GM18498 (cell line): ENCODE results near the gene ADGRG1.
"Not testable (repeated sequence)": the region's sequence is repeated elsewhere in the genome, so short reads cannot be mapped to it uniquely, and the experiment has no call there.

Source experiments
- ATAC-seq: cut with Tn5 transposase; IDR thresholded peaks from one replicate; pipeline ENCODE4 v1.9.1; 2021; ENCODE audit warnings: mild to moderate bottlenecking, moderate library complexity; ENCODE audit not compliant: unreplicated experiment

Gene ADGRG1

DNA sequence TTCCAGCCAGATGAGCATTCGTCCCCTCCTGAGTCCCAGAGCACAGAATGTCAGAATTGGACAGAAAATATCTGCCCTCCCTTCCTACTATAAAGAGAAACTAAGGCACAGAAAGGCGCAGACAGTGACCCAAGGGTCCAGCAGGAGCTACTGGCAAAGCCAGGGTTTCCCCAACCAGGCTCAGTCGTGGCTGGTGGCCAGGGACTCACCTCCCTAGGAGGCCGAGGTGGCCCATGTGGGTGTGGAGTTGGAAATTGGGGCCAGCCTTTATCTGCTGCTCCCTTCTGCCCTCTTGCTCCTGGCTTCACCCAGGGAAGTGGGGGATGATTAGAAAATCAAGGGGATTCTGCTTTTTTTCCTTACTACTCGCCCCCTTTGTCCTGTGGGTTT is 67.2 kb downstream of the ADGRG1 start:
- no peak for ATAC-seq

DNA sequence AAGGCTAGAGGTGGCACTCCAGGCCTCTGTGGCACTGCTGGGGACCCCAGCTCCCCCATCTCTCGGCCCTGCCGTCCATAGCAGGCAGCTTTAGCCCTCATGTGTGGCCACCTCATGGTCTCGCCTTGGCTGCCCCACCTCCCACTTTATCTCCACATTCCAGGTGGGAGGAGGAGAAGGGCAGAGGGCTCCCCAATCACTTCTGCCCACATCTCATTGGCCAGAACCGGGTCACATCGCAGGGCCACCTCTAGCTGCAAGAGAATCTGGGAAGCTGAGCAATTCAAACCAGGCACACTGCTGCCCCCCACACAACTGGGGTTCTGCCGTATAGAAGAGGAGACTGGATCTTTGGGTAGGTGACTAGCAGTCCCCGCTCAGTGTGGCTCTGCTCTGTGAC is 67.8 kb downstream of the ADGRG1 start:
- no peak for ATAC-seq

DNA sequence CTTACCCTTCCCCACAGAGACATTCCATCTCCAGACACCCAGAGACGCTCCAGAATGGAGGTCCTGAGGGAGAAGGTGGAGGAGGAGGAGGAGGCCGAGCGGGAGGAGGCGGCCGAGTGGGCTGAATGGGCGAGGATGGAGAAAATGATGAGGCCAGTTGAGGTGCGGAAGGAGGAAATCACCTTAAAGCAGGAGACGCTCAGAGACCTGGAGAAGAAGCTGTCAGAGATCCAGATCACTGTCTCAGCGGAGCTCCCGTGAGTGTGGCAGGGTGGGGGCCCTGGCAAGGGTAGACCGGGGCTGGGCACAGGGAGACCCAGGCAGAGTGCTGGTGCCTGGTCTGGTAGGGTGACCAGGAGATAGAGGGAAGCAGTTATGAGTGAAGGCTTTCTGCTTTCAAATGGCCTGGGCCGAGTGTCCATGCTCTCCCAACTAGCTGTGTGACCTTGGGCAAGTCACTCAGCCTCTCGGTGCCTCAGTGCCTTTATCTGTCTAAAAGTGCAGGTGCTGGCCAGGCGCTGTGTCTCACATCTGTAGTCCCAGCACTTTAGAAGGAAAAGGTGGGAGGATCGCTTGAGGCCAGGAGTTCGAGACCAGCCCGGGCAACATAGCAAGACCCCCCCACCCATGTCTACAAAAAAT is 69.6 kb downstream of the ADGRG1 start:
- ATAC-seq: no peak

DNA sequence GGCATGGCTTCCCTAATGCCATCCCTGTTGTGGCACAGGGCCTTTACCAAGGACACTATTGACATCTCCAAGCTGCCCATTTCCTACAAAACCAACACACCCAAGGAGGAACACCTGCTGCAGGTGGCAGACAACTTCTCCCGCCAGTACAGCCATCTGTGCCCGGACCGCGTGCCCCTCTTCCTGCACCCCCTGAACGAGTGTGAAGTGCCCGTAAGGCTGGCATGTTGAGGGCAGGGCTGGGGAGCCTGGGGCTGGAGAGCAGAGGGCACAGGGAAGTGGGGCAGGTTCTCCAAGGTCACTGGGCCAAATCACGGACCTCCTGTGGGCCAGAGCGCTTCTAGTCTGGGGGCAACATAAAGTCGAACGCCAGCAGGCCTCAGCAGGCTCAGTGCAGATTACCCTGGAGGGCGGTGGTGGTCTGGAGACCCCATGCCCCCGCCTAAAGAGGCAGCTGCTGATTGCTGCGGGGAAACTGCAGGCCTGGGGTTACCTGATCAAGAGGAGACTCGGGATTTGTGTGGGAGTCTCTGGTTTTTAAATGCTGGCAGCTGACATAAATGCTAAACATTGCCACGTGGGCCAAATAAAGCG is 70.5 kb downstream of the ADGRG1 start:
- no peak for ATAC-seq

DNA sequence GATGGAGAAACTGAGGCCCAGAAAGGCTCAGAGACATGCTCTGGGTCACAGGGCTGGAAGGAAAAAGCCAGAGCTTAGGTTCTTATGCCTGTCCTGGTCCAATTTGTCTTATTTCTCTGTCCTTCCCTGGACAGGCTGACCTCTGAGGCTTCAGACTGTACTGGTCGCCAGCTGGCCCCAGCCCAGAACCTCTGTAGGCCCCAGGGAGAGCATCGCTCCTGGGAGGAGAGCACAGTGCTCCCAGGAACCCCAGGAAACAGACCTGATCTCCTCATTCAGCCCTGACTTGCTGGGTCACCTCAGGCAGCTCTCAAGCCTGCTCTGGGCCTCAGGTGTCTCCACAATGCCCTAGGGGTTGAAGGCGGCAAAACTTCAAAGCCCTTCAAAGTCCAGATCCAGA is 71.1 kb downstream of the ADGRG1 start:
- no peak for ATAC-seq

DNA sequence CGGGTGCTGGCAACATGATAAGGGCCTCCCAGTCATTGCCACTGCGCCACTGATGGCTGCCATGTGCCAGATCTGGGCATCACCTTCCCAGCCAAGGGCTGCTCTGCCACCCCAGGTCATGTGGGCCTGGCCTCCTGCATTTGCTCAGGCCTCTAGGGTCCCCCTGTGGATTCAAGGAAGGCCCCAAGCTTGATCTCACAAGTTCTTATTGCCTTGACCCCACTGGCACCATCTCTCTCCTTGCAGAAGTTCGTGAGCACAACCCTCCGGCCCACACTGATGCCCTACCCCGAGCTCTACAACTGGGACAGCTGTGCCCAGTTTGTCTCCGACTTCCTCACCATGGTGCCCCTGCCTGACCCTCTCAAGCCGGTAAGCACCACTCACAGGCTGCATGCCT is 71.5 kb downstream of the ADGRG1 start:
- no peak for ATAC-seq

DNA sequence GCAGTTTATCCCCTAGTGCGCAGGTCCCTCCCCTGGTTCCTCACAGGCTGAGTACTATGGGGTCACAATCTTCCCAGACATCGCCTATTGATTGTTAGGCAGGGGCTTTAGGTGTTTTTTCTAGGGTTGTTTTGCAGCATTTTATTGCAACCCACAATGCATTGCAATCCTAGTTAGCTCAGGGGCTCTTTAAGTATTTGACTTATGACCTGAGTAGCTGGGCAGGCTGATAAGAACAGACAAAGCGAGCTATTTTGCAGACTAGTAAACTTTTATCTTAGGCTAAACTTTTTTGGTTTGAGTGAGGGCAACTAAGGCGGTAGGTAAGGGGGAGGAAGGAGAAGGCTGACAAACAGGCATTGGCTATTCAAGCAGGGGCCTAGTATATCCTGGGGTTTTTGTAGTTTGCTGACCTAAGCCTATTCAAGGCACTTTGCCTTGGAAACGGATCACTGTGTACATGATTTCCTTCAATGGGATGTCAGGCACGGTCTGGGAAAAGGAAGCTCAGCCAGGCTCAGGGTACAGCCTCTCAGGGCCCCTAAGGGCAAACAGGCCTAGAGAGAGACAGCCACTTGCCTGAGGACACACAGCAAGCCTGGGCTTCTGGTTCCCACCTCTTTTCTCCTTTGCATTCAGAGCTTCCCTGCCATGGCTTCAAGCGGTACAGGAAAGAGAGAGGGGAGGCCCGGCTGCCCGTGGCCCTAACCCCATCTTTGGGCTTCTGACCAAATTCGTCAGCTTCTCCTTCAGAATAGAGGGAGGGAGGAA is 72.5 kb downstream of the ADGRG1 start:
- no peak for ATAC-seq

DNA sequence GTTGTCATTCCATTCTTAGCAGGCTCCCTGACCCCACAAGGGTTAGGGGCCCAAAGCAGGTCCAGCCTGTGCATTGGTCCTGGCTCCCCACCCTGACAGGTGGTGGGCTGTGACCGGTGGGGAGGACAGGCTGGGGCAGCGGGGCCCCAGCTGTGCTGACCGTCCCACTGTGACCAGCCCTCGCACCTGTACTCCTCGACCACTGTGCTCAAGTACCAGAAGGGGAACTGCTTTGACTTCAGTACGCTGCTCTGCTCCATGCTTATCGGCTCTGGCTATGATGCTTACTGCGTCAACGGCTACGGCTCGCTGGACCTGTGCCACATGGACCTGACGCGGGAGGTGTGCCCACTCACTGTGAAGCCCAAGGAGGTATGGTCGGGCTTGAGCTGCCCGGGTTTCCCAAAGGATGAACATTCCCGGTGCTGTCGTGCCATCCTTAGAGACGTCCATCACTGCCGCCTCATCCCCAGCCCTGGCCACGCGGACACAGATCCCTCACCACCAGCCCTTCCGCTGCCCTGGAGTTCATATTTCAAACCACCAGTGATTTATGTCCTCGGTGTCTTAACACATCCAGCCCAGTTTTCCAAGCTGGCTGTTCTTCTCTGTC is 73.4 kb downstream of the ADGRG1 start:
- ATAC-seq: no peak

DNA sequence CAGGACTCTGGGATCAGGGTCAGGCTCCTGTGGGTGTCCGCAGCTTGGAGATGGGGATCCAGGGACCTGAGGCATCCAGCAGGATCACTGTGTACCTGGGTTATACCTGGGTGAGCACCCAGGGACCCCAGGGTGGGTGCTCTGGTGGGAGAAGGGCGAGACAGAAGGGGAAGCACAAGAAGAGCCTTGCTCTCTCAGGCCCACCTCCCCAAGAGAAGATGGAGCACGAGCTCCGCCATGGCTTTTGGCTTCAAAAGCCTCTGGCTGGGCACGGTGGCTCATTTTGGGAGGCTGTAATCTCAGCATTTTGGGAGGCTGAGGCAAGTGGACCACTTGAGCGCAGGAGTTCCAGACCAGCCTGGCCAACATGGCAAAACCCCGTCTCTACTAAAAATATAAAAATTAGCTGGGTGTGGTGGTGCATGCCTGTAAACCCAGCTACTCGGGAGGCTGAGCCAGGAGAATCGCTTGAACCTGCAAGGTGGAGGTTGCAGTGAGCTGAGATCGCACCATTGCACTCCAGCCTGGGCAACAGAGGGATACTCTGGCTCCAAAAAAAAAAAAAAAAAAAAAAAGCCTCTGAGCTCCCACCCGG is 75.1 kb downstream of the ADGRG1 start:
- no peak for ATAC-seq

DNA sequence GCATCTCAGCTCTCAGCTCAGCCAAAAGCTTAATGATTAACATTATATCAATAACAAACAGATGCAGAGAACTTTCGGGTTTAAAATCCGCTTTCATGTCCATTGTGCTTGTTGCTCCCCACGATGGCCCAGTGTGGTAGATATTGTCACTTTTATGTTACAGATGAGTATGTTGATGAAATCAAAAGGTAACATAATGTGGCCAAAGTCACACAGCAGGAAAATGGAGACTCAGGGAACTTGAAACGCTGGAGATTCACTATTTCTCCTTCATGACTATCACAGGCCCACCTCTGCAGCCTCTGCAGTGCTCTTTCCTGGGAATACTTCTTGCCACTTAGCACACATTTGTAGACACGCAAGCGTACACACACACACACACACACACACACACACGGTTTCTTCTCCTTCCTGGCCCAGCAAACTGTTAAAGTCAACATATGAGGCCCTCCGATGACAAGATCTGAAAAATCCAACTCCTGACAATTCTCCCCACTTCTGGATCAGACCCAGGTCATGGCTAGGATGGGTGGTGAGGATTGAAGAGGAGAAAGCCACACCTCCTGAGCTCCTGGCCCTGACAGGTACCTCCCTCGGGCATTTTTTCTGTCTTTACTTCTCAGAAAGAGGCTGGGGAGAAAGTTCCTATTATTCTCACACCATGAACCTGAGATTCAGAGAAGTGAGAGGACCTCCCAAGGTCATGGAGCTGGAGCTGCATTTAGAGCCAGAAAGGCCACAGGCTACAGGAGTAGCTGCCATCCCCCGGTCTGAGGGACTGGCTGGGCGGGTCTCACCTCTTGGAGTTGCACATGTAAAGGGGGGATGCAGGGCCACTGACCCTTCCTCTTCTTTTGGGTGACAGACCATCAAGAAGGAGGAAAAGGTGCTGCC is 75.8 kb downstream of the ADGRG1 start:
- no peak for ATAC-seq

DNA sequence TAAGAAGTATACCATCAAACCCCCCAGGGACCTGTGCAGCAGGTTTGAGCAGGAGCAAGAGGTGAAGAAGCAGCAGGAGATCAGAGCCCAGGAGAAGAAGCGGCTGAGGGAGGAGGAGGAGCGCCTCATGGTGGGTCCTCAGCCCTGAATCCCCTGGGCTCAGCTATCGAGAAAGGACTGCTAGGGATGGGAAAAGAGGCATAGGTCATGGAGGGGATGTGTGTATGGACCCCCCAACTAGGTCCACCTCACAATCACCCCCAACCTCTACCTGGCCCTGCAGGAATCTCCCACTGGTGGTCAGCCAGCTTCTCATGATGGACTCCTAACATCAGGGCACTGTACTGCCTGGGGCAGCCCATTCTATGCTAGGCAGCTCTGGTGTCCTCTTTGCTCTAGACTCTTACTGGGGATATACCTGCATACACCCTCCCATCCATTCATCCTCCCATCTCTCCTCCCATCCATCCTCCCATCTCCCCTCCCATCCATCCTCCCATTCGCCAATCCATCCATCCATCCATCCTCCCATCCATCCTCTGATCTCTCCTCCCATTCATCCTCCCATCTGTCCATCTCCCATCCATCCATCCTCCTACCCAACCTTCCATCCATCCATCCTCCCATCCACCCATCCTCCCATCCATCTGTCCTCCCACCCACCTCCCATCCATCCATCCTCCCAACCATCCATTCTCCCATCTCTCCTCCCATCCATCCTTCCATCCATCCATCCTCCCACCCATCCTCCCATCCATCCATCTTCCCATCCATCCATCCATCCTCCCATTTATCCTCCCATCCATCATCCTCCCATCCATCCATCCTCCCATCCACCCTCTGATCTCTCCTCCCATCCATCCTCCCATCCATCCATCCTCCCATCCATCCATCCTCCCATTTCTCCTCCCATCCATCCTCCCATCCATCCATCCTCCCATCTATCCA is 76.7 kb downstream of the ADGRG1 start:
- no peak for ATAC-seq

DNA sequence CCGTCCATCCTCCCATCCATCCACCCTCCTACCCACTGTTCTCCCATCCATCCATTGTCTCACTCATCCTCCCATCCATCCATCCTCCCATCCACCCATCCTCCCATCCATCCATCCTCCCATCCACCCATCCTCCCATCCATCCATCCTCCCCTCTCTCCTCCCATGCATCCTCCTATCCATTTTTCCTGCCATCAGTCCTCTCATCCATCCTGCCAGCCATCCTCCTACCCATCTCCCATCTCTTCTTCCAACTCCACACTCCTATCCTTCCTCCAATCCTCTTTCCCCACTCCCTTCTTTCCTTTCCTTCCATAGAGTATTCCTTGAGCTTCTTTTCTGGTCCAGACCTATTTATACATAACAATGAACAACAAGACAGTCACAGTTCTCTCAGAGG is 78.3 kb downstream of the ADGRG1 start:
- no peak for ATAC-seq

DNA sequence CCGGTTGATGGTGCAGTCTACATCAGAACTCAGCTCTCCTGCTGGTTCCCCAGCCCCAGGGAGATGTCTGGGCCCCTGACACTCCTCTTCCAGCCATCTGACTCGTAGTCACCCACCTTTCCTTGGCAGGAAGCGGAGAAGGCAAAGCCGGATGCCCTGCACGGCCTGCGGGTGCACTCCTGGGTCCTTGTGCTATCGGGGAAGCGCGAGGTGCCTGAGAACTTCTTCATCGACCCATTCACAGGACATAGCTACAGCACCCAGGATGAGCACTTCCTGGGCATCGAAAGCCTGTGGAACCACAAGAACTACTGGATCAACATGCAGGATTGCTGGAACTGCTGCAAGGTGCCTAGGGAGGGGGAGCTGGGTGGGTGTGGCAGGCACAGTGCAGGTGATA is 78.9 kb downstream of the ADGRG1 start:
- ATAC-seq: no peak

DNA sequence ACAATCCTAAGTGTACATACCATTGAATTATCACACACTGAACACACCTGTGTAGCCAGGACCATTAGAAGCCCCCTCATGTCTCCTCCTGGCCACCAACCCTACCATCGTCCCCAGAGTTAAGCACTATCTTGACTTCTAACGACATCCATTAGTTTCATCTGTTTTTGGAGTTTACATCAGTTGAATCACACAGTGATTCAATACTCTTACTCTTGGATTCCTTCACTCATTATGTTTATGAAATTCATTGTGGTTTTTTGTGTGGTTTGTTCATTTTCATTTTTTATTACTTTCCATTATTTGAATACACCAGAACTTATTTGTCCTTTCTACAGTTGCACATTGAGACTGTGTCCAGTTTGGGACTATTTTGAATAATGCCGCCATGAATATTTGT is 79.7 kb downstream of the ADGRG1 start:
- ATAC-seq: no peak

DNA sequence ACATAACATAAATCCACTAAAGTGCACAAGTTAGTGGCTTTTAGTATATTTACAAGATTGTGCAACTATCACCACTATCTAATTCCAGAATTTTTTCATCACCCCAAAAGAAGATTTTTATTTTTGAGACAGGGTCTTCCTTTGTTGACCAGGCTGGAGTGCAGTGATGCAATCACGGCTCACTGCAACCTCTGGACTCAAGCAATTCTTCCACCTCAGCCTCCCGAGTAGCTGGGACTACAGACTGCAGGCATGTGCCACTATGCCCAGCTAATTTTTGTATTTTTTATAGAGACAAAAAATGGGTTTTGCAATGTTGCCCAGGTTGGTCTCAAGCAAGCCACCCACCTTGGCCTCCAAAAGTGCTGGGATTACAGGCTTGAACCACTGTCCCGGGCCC is 81.2 kb downstream of the ADGRG1 start:
- no peak for ATAC-seq

DNA sequence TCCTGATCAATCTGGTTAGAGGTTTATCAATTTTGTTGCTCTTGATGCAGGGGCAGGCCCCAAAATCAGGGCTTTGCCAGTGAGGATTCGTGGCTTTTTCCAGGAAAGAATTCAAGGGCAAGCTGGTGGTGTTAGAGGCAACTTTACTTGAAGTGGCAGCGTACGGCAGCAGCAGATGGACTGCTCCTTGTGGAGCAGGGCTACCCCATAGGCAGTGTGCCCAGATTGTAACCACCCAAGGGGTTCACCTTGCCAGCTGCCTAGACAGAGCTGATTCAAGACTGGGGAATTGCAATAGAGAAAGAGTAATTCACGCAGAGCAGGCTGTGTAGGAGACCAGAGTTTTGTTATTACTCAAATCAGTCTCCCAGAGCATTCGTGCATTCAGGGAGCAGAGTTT is 82.9 kb downstream of the ADGRG1 start:
- no peak for ATAC-seq

DNA sequence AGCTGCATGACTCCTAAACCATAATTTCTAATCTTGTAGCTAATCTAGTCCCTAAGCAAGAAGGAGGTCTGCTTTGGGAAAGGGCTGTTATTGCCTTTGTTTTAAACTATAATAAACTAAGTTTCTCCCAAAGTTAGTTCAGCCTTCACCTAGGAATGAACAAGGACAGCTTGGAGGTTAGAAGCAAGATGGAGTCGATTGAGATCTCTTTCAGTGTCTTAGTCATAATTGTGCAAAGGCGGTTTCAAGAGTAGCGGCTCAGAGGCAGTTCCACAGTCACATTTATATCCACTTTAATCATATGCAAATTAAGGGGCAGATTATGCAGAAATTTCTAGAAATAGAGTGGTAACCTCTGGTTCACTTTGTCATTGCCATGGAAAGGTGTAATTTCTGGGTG is 83.6 kb downstream of the ADGRG1 start:
- ATAC-seq: no peak

DNA sequence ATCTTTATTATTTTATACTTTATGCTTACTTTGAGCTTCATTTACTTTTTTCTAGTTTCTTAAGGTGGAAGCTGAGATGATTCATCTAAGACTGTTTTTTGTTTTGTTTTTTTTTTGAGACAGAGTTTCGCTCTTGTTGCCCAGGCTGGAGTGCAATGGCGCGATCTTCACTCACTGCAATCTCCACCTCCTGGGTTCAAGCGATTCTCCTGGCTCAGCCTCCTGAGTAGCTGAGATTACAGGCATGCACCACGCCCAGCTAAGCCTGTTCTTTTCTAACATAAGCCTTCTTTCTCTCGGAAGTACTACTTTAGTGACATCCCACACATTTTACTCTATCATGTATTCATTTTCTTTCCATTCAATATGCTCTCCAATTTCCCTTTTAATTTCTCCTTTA is 84.1 kb downstream of the ADGRG1 start:
- not testable (repeated sequence) for ATAC-seq

DNA sequence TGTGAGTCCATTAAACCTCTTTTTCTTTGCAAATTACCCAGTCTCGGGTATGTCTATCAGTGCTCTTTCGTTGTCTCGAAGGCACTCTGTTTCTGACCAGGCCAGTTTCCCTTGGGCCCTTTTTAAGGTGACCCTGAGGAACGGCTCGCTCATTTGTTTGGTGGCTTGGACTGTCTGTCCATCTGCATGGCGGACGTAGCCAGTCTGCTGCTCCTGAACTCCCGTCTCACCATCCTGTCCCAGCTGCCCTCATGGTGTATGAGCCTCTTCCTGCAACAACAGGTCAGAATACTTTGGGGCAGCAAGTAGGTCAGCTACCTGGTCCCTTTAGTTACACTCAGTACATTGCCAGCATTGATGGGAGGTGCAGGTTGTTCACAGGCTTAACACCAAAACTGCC is 85.2 kb downstream of the ADGRG1 start:
- ATAC-seq: no peak
